Suppressor macrophage treated with lipopolysaccharide for 4 hours (primary cell): ENCODE measurements around the gene HDAC3.

Experiments
- DNase-seq: peaks from one replicate; pipeline ENCODE4 v3.0.0-alpha.2; 2020

The HDAC3 gene

DNA sequence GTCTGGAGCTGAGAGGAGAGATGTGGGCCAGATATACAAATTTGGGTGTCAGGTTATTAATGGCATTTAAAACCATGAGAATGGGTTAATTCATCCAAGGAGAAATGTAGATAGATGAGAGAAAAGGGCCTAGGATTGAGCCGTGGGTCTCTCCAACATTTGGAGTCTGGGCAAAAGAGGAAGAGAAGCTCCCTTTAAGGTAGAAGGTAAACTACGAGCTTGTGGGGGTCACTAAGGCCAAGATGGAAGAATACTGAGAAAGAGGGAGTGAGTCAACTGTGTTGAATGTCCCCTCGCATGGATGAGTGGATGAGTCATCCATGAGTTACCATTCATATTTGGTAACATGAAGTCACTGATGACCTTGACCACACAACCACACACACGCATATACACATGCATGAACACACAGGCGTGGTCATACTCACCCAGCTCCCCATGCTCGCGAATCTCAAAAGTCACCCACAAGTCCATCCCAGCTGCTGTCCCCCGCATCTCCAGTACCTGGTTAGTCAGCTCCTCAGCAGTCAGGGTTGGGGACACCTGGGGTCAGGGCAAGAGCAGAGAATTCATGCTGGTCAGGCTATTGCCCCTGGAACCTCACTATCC is 21.4 kb upstream of the HDAC3 start:
- peak; percentile 53 for DNase-seq

DNA sequence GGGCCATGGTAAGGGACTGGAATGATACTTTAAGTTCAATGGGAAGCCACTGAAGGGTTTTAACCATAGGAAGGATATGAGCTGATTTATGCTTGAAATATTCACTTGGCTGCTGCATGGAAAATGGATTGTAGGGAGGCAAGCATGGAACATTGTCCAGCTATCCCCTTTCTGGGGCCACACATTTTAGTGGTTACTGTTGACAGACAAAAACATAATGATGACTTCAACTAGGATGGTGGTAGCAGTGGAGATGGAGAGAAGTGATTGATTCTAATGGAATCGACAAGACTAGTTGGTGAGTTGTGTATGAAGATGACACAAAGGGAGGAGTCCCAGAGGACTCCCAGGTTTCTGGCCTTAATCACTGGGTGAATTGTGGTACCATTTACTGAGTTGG is 20.8 kb upstream of the HDAC3 start:
- no peak for DNase-seq

DNA sequence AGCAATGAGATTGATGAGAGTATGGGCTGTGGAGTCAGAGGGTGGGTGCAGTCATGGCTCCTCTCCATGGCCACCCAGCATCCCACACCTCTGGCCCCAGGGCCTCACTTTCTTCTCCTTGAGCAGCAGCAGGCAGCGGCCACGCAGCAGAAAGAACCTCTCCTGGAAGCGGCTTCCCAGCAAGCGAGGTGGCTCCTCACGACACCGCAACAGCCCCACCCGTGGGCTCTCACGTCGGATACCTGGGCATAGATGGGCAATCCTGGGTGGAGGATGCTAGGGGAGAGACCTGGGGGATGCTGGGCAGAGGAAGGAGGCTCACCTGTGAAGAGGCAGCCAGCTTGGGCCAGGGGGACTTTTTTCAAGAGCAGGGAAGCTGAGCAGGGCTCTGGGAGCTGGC is 19.7 kb upstream of the HDAC3 start:
- no peak for DNase-seq

GRCh38 chr5:141655020-141655419 is 18.4 kb upstream of the HDAC3 start:
- DNase-seq, result no peak

GRCh38 chr5:141654298-141654697 is 17.6 kb upstream of the HDAC3 start:
- DNase-seq, result no peak

DNA sequence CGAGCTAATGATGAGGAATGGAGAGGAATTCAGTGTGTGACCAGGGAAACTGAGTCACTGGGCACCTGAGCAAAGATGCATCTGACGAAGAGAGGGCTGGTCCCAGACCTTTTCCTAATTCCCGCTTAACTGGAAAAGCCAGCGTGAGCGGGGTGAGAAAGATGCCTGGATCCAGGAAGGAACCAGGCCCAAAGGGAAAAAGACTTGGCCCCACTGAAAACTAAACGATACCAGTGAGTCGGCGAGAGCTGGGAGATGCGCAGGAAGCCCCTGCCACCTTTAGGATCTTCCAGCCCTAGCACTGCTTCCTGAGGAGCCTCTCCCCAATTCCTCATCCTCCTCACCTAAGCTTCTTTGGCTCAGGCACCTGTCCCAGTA is 15.1 kb upstream of the HDAC3 start:
- no peak for DNase-seq

GRCh38 chr5:141650851-141651727 is 14.4 kb upstream of the HDAC3 start, which contains the start of gene FCHSD1:
Gene FCHSD1 (minus strand): TSS chr5:141651418. CDS start chr5:141651368, 50 bp downstream.
- DNase-seq, result peak; percentile 93

DNA sequence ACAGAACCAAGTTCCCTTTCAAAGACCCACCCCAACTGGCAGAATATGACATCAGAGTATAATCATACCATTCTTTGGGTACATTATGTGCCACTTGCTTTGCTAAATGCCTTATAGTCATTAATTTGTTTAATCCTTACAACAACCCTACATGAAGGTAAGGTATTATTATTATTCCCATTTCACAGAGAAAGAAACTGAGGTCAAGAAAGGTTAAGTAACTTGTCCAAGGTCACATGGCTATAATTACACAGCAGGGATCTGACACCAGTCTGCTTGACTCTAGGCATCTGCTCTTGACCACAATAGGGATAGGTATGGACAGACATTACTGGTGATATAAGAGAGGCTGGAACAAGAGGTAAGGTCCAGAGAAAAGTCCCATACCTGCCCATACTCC is 13.3 kb upstream of the HDAC3 start:
- DNase-seq, result no peak

DNA sequence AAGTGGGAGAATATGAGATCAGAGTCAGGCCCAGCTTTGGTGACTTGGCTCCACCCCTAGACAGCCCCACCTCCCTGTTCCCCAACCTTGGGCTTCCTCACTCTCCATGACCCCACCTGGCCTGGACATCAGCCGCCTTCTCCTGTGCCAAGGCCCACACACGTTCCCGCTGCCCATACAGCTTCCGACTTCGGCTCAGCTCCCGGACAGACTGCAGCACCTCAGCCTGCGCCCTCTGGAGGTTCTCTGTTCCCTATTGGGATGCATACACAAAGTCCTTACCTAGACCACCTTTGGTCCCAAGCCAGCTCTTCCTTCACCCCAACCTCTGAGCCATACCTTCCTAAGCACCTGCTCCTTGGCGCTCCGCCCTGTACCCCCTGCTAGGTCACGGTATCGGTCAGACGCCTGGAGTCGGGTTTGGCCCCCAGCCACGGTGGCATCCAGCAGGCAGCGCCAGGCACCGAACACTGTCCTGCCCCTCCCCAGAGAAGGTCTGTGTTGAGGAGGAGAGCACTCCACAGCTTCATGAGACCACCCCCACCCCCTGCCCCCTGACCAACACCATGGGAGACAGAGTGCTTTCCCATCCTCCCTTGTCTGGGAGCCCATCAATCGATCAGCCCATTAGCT is 12.5 kb upstream of the HDAC3 start:
- no peak for DNase-seq

DNA sequence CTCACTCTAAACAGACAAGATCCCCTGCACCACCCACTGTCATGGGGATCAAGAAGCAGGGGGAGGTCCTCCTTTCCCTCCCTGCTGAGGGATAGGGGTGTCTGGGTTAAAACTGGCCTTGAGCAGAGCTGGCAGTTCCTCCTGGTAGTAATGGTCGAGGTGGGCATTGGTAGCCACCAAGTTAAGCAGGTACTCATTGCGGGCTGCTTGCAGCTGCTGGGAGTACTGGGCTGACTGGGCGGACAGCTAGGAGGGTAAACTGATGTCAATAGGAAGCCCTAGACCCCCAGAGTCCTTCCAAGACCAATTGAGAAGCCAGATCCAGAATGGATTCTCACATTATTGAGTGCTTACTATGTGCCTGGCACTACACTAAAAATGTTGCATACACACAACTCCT is 11.2 kb upstream of the HDAC3 start:
- no peak for DNase-seq

DNA sequence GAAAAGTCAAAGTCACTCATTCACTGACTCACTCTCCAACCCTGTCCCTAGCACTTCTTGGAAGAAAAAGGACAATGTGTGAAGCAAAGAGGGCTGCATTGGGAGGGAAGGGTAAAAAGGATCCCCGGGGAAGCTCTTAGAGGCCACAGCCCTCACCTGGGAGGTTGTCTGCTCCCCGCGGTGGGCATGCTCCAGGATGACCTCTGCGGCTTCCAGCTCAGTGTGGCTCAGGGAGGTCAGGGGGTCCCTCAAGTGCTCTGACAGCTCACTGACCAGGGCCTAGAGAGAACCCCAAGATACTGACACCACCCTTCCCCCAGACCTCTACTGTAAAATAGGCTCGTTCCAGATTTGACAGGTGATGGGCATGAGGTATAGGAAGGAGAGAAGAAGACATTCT is 10.6 kb upstream of the HDAC3 start:
- DNase-seq, result no peak

- DNase-seq, result no peak
Observed at GRCh38 chr5:141646026-141646425, 9.4 kb upstream of the HDAC3 start.

- DNase-seq, result peak; percentile 58
Observed at GRCh38 chr5:141641634-141642267, 5.1 kb upstream of the HDAC3 start.

DNA sequence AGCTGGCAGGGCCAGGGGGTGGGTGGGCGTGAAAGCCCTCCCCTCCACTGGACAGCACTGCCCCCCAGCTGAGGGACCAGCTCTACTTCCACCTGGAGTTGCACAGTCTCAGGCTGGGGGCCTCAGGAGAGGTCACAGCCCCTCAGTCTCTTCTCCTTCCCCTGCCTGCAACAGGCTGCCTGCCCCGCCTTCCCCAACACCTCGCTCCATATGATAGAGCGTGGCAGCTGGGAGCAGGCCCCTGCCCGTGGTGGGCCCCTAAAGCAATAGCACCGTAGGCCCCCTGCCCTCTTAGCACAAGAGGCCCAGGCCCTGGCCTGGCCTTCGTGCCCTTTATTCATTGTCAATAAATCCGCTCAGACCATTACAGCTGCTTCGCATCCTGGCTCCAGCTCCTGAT is 4.0 kb upstream of the HDAC3 start:
- no peak for DNase-seq

GRCh38 chr5:141640051-141640415 is 3.4 kb upstream of the HDAC3 start:
- no peak for DNase-seq

DNA sequence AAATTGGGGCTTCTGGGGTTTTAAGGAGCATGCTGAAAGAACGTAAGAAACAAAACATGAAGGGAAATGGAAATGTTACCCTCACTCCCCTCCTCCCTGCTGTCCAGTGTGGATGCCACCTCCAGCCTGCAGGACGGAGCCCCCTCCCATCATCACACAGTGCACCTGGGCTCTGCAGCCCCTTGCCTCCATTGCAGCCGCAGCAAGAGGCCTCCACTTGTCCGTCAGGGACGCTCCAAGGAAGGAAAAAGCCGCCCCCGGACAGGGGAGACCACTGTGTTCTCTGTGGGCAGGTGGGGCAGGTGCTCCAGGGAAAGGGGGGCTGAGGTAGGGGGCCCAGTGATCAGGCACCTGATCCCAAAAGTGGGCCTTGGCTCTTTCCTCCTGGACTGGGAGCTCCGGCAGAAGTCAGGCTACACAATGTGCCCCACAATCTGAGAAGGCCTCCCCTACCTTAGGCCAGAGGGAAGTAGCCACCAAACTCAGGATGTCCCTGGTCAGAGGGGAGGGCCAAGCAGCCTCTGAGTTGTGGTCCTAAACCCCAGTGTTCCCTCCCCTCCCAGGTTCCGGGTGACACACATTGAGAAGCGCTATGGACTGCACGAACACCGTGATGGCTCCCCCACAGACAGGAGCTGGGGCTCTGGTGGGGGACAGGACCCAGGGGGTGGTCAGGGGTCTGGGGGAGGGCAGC is 2.9 kb upstream of the HDAC3 start:
- no peak for DNase-seq

DNA sequence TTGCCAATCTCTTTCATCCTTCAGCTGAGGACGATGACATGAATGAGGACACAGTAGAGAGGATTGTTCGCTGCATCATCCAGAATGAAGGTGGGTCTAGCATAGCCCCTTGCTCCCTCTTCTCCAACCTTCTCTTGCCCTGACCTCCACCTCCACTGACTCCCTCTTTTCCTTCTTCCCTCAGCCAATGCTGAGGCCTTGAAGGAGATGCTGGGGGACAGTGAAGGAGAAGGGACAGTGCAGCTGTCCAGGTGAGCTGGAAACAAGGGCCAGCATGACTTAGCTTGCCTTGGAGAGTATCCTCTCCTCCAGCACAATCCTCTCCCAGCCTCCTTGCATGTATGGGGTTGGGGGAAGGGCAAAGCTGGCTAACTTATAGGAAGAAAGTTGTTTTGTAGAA is 2.1 kb upstream of the HDAC3 start:
- DNase-seq, result no peak

GRCh38 chr5:141637767-141638419 is 1.2 kb upstream of the HDAC3 start:
- peak; percentile 38 for DNase-seq

GRCh38 chr5:141637123-141637766 is 596 bp upstream of the HDAC3 start:
- peak; percentile 9 for DNase-seq

DNA sequence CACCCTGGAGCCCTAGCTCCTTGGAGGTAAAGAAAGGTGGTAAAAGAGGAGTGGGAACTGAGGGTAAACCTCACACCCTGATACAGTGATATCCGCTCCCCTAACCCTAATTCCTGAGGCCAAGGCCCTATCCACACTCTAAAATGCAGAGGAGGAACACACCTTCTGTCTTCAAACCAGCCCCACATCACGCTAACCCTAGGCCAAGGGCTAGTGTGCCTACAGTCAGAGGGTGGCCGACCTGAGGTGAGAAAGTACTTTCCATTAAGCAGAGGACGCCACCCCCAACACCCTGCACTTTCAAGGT is 590 bp downstream of the HDAC3 start:
- no peak for DNase-seq

- no peak for DNase-seq
Observed at GRCh38 chr5:141635646-141636045, 1.0 kb downstream of the HDAC3 start.

- DNase-seq, result no peak
Observed at GRCh38 chr5:141634720-141635119, 1.9 kb downstream of the HDAC3 start.
